Measurements from ENCODE around the gene CLIC5. TPM values are rescaled to one million over a fixed set of nuclear protein-coding genes. Genes with fewer than 3 reads are reported as not detected.

The CLIC5 gene
- polyA plus RNA-seq, 3 donors, result not detected

- Histone ChIP-seq H3K4me2 (replicated peaks; ENCODE audit: extremely low read depth, low read length, poor library complexity, severe bottlenecking) (no peak overlapping the region), H2AFZ (ENCODE audit: insufficient read depth, low read depth, low read length, poor library complexity, severe bottlenecking) (no peak overlapping the region), H3K9me3 (replicated peaks in 1 of 2; ENCODE audit: control insufficient read depth in 1 of 2, insufficient read depth in 1 of 2, low read length in 2 of 2) (peaks cover 9 to 36% of the 10 kb centered on the region in 2 donors), H3K9ac (ENCODE audit: insufficient read depth, low read length, poor library complexity, severe bottlenecking) (no peak overlapping the region), H3K79me2 (ENCODE audit: insufficient read depth, low read length) (no peaks in the 10 kb centered on the region), H4K20me1 (ENCODE audit: insufficient read depth, low read length) (no peaks in the 10 kb centered on the region), H3K36me3 (replicated peaks in 1 of 2; ENCODE audit: control insufficient read depth in 1 of 2, insufficient read depth in 2 of 2, low read length in 2 of 2) (no peaks in the 10 kb centered on the region), H3K4me3 (replicated peaks in 1 of 3; ENCODE audit: low read depth in 2 of 3, low read length in 3 of 3) (no peak overlapping the region), H3K27me3 (ENCODE audit: control insufficient read depth in 2 of 2, insufficient read depth in 2 of 2, low read length in 2 of 2) (peaks cover 40 to 54% of the 10 kb centered on the region in 2 donors), H3K27ac (ENCODE audit: low read depth in 1 of 2, low read length in 2 of 2) (no peak overlapping the region), H3K4me1 (ENCODE audit: control insufficient read depth in 1 of 2, insufficient read depth in 2 of 2, low read length in 2 of 2) (peaks cover 12 to 14% of the 10 kb centered on the region in 2 donors)
- Mint-ChIP-seq H3K4me3 (peak overlapping the region in 1 of 2 donors; percentile 23), H3K27ac (no peak overlapping the region), H3K9me3 (peaks cover 5 to 25% (median 19%) of the 10 kb centered on the region in 7 donors), H3K4me1 (peaks cover 10% of the 10 kb centered on the region), H3K27me3 (ENCODE audit: low read depth in 3 of 3) (peaks cover 37 to 49% (median 40%) of the 10 kb centered on the region in 3 donors), H3K36me3 (peaks cover 7 to 9% of the 10 kb centered on the region in 2 donors)
- no peak for DNase-seq
- no peak for TF ChIP-seq CTCF (IDR thresholded peaks at IDR 0.05)
- 100% methylated on average over 1 of the region's 2 CpGs for WGBS (ENCODE audit: insufficient coverage)
- intact Hi-C loops (cut with micrococcal nuclease), result no loop called here
Measured at GRCh38 chr6:46017726-46018125, 2.1 kb upstream of the CLIC5 start.

- Histone ChIP-seq H3K9me3 (replicated peaks in 1 of 2; ENCODE audit: control insufficient read depth in 1 of 2, insufficient read depth in 1 of 2, low read length in 2 of 2) (peaks cover 9 to 36% of the 10 kb centered on the region in 2 donors), H2AFZ (ENCODE audit: insufficient read depth, low read depth, low read length, poor library complexity, severe bottlenecking) (no peak overlapping the region), H3K4me2 (replicated peaks; ENCODE audit: extremely low read depth, low read length, poor library complexity, severe bottlenecking) (peak overlapping the region; percentile 66), H3K9ac (ENCODE audit: insufficient read depth, low read length, poor library complexity, severe bottlenecking) (no peak overlapping the region), H3K27ac (ENCODE audit: low read depth in 1 of 2, low read length in 2 of 2) (no peak overlapping the region), H3K27me3 (ENCODE audit: control insufficient read depth in 2 of 2, insufficient read depth in 2 of 2, low read length in 2 of 2) (peaks cover 40 to 62% of the 10 kb centered on the region in 2 donors), H3K36me3 (replicated peaks in 1 of 2; ENCODE audit: control insufficient read depth in 1 of 2, insufficient read depth in 2 of 2, low read length in 2 of 2) (no peaks in the 10 kb centered on the region), H3K79me2 (ENCODE audit: insufficient read depth, low read length) (no peaks in the 10 kb centered on the region), H3K4me3 (replicated peaks in 1 of 3; ENCODE audit: low read depth in 2 of 3, low read length in 3 of 3) (peak overlapping the region in 1 of 3 experiments; percentile 59), H3K4me1 (ENCODE audit: control insufficient read depth in 1 of 2, insufficient read depth in 2 of 2, low read length in 2 of 2) (peaks cover 12 to 14% of the 10 kb centered on the region in 2 donors), H4K20me1 (ENCODE audit: insufficient read depth, low read length) (no peaks in the 10 kb centered on the region)
- intact Hi-C loops (cut with micrococcal nuclease), result no loop called here
- no peak overlapping the region for H3K27ac Mint-ChIP-seq
- WGBS (ENCODE audit: insufficient coverage), result no CpG with 5 or more reads among the region's 8 CpGs
- H3K36me3 Mint-ChIP-seq, result peaks cover 7 to 9% of the 10 kb centered on the region in 2 donors
- H3K9me3 Mint-ChIP-seq, result peaks cover 5 to 25% (median 19%) of the 10 kb centered on the region in 7 donors
- H3K27me3 Mint-ChIP-seq (ENCODE audit: low read depth in 3 of 3), result peaks cover 41 to 52% (median 45%) of the 10 kb centered on the region in 3 donors
- peak overlapping the region in 1 of 2 donors; percentile 66 for H3K4me3 Mint-ChIP-seq
- peaks cover 16% of the 10 kb centered on the region for H3K4me1 Mint-ChIP-seq
- no peak for TF ChIP-seq CTCF (IDR thresholded peaks at IDR 0.05)
- DNase-seq, result no peak
Measured at GRCh38 chr6:46016063-46016608, 476 bp upstream of the CLIC5 start.

Data from CD14-positive monocyte (primary cell).